Choroid plexus epithelial cell (primary cell): ENCODE results near the gene KRT17.
A peak's percentile ranks its signal among the peaks of the same experiment; 100 is the strongest.
"Not testable (repeated sequence)": the region's sequence is repeated elsewhere in the genome, so short reads cannot be mapped to it uniquely, and the experiment has no call there.

Experiments
- DNase-seq: peaks from one replicate; pipeline ENCODE4 v3.0.0-alpha.2; 2010; ENCODE audit warnings: low read depth
- H3K4me3 ChIP-seq: 2 replicates; pipeline ENCODE4 v1.5.1; 2011; ENCODE audit warnings: low read depth, mild to moderate bottlenecking, control low read depth, low read length, moderate library complexity
- CTCF ChIP-seq: conservative IDR thresholded peaks from 2 replicates; pipeline ENCODE4 v1.5.1; 2011; ENCODE audit warnings: low read depth, mild to moderate bottlenecking, control low read depth, inconsistent platforms, low read length, moderate library complexity

The KRT17 gene

DNA sequence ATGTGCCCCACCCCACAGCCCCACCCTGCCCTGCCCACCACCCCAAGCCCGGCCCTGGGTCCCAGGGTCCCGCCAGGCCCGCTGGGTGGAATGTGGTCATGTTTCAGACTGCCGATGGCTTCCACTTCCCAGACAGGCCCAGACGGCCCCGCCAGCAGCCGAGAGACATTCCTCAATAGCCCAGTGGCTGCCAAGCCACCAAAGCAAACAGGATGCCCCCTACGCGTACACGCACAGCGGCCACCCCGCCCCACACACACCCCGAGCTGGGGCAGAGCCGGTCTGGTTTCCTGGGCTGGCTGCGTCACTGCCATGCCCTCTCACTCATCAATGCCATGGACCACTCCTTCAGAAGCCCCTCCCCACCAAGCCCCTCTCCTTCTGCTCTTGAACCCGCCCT is 1.2 kb upstream of the KRT17 start:
- no peak for TF ChIP-seq CTCF
- DNase-seq, result no peak
- H3K4me3 ChIP-seq, result no peak overlapping the region

DNA sequence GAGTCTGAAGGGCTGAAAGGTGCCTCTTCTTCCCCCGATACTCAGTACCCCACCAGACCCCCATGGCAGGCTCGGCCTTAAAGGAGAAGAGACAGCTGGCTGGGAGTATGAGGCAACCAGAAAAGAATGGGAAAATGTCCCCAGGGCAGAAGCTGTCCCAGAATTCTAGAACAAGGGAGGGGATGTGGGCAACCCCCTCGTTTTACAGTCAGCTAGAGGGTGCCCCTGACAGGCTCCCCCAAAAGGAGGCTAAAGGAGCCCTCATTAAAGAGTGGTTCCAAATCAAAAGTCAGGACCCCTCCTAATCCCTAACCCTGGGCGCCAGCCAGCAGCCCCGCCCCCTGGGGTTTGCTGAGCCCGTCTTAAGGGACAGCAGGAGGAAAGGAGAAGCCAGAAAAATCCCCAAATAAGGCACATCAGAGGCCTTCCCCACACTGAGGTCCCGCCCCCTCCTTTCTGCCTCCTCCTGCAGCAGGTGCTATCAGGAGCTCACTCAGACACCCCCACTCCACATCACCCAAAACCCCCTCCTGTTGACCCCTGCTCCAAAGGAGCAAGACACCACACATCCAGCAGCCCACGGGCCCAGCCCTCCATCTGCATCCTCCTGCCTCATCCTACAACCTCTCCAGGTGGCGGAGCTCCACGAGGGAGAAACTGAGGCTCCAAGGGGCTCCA is 1.1 kb downstream of the KRT17 start:
- not testable (repeated sequence) for H3K4me3 ChIP-seq, DNase-seq

DNA sequence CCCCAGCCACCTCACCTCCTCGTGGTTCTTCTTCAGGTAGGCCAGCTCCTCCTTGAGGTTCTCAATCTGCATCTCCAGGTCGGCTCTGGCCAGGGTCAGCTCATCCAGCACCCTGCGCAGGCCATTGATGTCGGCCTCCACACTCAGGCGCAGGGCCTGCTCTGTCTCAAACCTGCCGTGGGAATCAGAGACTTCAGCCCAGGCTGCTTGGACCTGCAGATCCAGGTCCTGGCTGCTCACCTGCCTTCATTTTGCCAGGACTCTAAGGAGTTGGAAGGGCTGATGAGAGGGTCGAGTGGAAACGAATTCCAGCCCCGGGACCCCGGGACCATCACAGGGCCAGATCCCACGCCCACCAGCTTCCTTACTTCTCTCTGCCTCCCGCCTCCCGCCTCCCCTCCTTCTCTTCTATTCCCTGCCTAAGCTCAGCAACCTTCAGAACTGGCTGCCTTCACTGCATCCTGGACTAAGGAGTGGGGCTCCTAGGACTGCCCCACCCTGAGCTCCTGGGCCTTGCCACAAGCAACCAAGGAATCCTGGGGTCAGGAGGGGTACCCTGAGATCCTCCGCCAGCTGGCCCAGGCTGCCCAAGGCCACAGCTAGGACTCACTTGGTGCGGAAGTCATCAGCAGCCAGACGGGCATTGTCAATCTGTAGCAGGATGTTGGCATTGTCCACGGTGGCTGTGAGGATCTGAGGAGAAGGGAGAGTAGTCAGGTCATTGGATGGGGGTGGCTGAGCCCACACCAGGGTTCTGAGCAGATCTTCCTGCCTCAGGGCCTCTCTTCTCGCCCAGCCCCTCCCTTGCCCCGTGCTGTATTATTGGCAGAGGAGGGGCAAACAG is 1.8 kb downstream of the KRT17 start:
- not testable (repeated sequence) for H3K4me3 ChIP-seq

GRCh38 chr17:41621916-41622315 is 2.5 kb downstream of the KRT17 start:
- no peak overlapping the region for H3K4me3 ChIP-seq
- no peak for TF ChIP-seq CTCF
- no peak for DNase-seq

More for the DNA sequence above, 1.8 kb downstream of the KRT17 start:
- not testable (repeated sequence) for DNase-seq

- DNase-seq, H3K4me3 ChIP-seq: not testable (repeated sequence)
These were observed 2.9 kb downstream of the KRT17 start for GRCh38 chr17:41621435-41621817.

- no peak overlapping the region for H3K4me3 ChIP-seq
- no peak for TF ChIP-seq CTCF
- DNase-seq, result peak; percentile 25
These were observed 3.6 kb downstream of the KRT17 start for GRCh38 chr17:41620583-41621434.

- DNase-seq, H3K4me3 ChIP-seq: not testable (repeated sequence)
These were observed 4.3 kb downstream of the KRT17 start for GRCh38 chr17:41619927-41620582.

DNA sequence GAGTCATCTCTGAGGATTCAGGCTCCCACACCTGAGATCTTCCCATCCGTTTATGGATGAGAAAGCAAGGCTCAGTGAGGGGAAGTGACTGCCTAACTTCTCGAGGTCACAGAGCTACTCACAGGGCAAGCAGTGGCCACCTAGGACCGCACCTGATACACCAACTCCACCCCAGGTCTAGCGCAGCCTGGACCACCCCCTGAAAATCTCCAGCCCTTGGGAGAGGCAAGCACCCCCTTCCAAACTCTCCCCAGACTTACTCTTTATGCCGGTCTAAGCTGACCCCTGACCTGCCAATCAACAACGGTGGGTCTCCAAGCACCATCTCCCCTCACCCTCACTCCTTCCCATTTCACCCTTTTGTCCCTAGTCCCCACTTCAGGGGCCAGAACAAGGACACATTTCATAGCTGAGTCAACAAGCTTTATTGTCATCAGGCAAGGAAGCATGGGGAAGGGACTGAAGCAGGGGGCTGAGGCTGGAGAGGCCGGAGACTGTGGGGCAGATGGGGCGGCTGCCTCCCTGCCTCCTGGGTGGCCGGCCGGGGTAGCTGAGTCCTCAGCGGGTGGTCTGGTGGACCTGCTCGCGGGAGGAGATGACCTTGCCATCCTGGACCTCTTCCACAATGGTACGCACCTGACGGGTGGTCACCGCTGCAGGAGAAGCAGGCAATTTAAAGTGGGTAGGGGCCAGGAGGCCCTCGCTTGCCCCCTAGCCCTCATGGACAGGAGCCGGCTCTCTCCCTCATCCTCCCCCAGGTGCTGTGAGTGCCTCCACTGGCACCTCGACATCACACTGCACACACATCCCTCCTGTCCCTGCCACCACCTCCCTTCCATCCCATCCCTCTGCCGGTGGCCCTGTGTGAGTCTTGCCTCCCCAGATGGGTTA is 5.1 kb downstream of the KRT17 start:
- no peak for DNase-seq
- TF ChIP-seq CTCF, result no peak
- no peak overlapping the region for H3K4me3 ChIP-seq
